AG09319 (cell line): ENCODE data around the gene FAM170B.

Experiments
- DNase-seq: peaks from one replicate; pipeline ENCODE4 v3.0.0-alpha.2; 2010; ENCODE audit warnings: low read depth; ENCODE audit errors: extremely low read depth
- CTCF ChIP-seq: IDR thresholded peaks from 2 replicates; pipeline ENCODE4 v1.5.1; 2011; ENCODE audit warnings: low read depth, mild to moderate bottlenecking, inconsistent platforms, low read length, moderate library complexity

The FAM170B gene

DNA sequence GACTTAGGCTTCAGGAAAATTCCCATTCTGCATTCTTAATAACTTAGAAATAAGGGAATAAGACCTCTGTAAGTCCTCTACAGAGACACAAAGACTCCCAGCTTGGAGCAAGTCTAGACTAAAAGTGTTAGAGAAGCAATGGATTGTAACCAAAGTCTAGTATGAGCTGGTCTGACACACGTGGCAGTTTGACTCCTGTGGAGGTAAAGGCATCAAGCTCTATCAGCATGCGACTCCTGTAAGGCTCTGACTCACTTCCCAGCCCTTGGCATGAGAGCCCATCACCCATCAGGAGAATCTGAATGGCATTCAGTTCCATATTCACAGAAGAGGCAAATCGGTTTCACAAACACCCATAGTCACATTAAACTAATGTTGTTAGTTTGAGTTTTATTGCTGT is 14.1 kb downstream of the FAM170B start:
- no peak for TF ChIP-seq CTCF
- DNase-seq, result no peak

GRCh38 chr10:49118430-49119074 is 15.3 kb downstream of the FAM170B start:
- DNase-seq, result no peak
- TF ChIP-seq CTCF, result no peak

DNA sequence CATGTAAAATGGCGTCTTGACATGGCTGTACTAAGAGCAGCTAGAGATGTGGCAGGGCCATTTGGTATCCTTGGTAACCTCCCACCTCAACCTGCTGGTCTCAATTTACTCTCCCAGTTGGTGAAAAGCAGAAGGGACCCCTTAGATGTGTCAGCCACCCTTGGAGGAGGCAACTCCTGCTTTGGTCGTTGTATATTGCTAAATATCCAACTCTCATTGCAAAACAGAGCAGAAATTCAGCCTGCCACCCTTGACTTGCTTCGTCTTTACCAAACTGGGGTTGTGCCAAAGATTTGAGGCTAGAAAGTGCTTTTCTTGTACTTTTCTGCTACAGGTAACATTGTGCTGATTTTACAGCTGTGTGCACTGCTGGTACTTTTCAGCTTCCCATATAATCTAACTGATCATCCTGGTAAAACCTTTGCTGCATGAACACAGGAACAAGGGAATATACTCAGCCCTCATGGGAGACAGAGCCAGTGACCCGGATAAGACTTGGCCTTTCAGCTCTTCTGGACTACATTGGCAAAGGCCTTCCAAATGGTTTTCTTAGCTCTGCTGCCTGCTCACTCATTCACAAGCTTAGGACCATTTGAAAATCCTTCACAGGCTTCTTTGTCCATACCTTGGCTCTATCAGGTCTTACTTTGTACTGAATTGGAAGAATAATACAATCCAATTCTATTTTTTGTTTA is 16.3 kb downstream of the FAM170B start:
- no peak for DNase-seq
- TF ChIP-seq CTCF, result no peak

GRCh38 chr10:49116509-49117375 is 17.1 kb downstream of the FAM170B start:
- no peak for TF ChIP-seq CTCF
- DNase-seq, result no peak

GRCh38 chr10:49115796-49116508 is 17.9 kb downstream of the FAM170B start:
- no peak for TF ChIP-seq CTCF
- no peak for DNase-seq

- DNase-seq, result no peak
- TF ChIP-seq CTCF, result no peak
These were observed 18.6 kb downstream of the FAM170B start, which contains the start of gene VSTM4 for GRCh38 chr10:49115015-49115795. VSTM4 (minus strand) TSS chr10:49115522; CDS start chr10:49115485, 37 bp downstream.
